ENCODE measurements around the gene WASF3. TPM values are rescaled to one million over a fixed set of nuclear protein-coding genes. Genes with fewer than 3 reads are reported as not detected.

The WASF3 gene
- total RNA-seq, 1 donor from 2014 or later: 15.8 TPM

GRCh38 chr13:26589754-26590153 is 32.3 kb downstream of the WASF3 start:
- DNase-seq (ENCODE audit: low read depth in 2 of 2): peak; percentile 26 to 94

GRCh38 chr13:26590379-26590778 is 32.9 kb downstream of the WASF3 start:
- no peak for DNase-seq (ENCODE audit: low read depth in 2 of 2)

DNA sequence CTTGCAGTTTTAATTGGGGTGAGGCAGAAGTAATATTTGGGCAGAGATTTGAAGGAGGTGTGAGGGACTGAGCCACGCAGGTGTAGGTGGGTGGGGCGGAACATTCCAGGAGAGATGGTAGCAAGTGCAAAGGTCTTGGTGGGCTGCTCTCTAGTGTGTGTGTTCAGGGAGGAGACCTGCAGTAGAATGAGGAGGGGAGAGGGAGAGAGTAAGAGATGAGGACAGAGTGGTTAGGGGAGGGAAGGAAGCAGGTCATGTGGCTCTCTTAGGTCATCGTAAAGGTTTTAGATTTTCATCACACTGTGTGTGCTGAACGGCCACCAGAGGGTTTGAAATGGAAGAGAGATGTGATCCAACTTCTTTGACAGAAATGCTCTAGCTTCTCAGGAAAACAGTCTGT is 33.5 kb downstream of the WASF3 start:
- peak in 1 of 2 donors; percentile 72 for DNase-seq (ENCODE audit: low read depth in 2 of 2)

DNA sequence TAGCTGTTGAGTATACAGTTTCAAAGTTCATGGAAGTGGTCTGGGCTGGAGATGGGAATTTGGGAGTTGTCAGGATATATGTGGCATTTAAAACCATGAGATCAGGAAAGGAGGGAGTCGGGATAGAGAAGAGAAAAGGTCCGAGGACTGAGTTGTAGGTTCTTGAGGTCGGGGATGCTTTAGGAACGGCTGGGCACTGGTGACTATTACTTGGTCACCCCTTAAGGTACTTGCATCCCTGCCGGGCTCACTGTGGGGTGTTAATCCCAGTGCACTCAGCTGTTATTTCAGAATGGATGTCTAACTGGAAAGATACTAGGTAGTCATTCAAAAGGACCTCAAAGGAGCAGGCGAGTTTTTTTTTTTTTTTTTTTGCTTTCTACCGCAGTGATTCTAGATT is 34.2 kb downstream of the WASF3 start:
- no peak for DNase-seq (ENCODE audit: low read depth in 2 of 2)

GRCh38 chr13:26593661-26594060 is 36.2 kb downstream of the WASF3 start:
- DNase-seq (ENCODE audit: low read depth in 2 of 2): no peak

- DNase-seq (ENCODE audit: low read depth in 2 of 2): no peak
These were observed 36.9 kb downstream of the WASF3 start for GRCh38 chr13:26594363-26594762.

DNA sequence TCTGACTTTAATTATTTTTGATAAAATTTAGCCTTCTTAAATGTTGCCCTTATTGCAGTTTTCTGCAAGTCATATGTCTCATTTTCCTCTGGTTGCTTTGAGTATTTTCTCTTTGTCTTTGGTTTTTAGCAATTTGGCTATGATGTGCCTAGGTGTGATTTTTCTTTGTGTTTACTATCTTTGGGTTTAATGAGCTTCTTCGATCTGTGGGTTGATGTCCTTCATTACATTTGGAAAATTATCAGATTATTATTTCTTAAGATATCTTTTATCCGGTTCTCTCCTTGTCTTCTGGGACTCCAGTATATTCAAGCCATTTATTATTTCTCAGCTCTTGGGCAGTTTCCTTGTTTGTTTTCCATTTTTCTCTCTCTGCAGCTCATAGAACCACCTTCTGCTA is 39.0 kb downstream of the WASF3 start:
- DNase-seq (ENCODE audit: low read depth in 2 of 2): no peak

- DNase-seq (ENCODE audit: low read depth in 2 of 2): no peak
These were observed 41.9 kb downstream of the WASF3 start for GRCh38 chr13:26599403-26599802.

GRCh38 chr13:26599860-26600259 is 42.4 kb downstream of the WASF3 start:
- no peak for DNase-seq (ENCODE audit: low read depth in 2 of 2)

DNA sequence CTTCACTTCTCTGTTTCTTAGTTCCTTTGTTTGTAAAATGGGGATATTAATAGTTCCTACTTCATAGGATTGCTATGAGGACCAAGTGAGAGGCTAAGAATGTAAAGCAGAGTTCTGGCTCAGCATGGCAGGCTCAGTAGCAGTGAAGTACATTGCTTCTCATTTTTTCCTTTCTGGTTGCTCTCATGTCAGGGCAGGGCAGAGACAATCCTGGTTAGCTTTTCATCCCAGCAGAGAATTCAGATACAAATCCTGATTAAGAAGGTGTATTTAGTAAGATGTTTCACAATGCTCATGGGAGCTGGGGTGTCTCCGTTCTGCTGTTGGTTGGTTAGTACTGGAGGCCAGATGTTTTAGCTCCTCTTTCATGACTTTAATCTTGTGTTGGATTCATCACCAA is 42.9 kb downstream of the WASF3 start:
- no peak for DNase-seq (ENCODE audit: low read depth in 2 of 2)

DNA sequence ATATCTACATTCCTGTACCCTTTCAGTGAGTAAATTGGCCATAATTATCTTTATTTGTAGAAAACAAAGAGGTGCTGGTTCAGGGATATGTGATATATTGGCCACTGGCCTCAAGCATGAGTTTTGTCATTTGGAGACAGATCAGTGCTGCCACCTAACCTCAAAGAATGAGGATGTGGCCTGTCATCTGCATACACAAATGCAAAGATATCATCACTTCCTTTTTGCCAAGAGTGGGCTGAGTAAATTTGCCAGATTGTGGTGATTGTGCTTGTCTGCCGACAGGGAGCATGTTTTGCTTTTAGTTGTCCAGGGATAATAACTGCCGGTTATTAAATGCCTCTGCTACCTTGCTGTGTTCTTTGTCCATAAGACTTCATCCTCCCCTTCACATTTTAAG is 44.2 kb downstream of the WASF3 start:
- DNase-seq (ENCODE audit: low read depth in 2 of 2): peak; percentile 88 to 90

DNA sequence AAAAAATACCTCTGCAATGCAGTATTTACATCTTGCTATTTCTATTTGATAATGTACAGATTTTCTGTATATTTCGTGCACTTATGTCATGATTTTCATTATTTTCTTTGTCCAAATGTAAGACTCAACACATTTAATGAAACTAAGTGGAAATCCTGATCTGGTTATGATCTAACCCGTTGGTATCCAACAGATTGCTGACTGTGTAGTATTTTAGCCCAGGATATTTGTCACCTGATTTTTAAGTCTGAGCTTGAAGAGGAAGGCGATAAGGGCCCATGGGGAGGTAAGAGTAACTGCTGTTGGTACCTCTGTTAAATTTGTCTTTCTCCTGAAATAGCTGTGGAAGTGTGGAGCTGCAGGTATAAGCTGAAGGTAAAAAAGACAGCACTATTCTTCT is 45.3 kb downstream of the WASF3 start:
- no peak for DNase-seq (ENCODE audit: low read depth in 2 of 2)

DNA sequence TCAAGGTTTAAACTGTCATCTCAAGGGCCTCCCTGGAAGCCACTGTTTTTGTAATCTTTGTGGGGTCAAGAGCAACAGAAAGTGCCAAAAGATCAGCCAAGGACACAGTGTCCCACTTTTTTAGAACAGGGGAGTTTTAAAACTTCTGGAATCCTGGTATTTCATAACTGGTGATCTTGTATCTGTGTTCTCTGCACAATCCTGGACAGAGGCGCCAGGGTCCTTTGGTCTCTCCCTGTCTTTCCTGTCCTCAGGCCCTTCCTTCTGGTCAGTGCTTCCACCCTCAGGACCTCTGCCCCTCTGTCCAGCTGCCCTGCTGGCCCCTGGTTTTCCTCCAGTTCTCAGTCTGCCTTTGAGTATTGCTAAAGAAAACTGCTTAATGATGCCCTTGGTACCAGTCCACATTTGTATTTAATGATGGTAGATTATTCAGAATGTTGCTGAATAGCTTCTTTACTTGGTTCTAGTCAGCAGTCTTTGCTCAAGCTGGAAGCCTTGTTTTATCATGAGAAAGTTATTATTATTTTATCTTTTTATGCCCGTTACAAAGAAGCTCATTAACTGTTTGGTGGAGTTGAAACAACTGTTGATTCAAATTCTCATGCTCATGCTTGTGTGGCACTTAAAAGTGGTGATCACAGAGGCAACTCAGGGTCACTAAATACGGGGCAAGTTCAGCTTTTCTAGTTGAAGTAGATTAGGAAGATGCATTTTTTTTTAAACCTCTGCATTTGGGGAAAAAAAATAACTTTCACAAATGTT is 47.5 kb downstream of the WASF3 start:
- DNase-seq (ENCODE audit: low read depth in 2 of 2): no peak

DNA sequence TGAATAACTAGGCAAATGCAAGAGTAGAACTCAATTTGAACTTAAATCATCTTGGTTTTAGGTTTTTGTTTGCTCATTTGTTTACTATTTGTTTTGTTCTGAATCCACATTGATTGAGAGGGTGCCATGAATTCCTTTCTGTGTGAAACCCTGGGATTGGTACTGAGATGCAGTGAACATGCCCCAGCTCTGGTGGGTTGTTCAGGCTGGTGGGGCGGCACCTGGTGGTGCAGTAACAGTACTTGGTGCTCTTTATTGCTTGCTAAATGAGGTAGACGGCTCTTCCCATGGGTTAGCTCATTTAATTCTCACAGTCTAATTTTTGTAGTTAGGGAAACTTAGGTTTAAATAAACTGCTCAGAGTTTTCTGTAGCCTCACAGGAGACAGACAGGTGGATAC is 48.4 kb downstream of the WASF3 start:
- DNase-seq (ENCODE audit: low read depth in 2 of 2): peak in 1 of 2 donors; percentile 41

GRCh38 chr13:26606631-26607030 is 49.1 kb downstream of the WASF3 start:
- DNase-seq (ENCODE audit: low read depth in 2 of 2): no peak

DNA sequence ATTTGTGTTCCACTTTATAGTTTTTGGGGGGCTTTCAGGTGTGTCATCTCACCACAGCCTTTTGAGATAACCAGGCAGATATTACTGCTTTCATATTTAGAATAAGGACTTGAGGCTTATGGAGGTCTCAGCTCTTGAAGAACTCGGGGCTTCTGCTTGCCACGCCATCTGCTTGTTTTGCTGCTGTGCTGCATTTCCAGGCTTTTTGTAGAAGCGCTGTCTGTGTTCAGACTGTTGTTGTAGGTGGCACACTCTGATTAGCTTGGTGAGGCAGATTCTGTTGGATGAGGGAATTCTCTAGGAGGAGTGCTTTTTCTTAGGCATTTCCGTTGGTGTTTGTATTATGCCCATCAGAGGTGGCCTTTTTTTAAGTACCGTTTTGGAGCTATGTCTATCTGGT is 57.2 kb downstream of the WASF3 start:
- DNase-seq (ENCODE audit: low read depth in 2 of 2): no peak

DNA sequence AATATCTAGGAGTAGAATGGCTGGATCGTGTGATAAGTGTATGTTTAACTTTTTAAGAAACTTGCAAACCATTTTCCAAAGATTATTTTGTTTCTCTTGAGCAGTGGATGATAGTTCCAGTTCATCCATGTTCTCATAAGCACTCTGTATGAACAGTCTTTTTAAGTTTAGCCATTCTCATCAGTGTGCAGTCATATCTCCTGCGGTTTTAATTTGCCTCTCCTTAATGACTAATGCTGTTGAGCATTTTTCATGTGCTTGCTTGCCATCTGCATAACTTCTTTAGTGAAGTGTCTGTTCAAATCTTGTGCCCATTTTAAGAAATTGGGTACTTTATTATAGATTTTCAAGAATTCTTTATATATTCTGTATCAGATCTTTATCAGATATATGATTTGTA is 58.6 kb downstream of the WASF3 start:
- no peak for DNase-seq (ENCODE audit: low read depth in 2 of 2)

DNA sequence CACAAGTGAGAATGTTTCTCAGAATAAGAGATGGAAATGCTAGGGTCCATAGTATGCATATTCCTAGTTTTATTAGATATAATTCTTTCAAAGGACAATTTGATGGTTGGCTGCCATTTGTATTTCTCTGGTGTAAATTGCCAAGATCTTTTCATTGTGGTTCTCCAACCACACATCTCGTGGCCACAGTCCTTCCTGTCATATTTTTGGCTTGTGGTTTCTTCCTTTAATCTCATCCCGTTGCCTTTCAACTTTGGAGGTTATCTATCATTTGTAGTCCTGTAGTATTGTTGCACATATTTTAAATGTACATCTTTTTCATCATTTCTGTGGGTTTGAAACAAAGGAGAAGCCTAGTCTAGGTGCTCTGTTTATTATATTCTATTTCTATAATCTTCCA is 61.2 kb downstream of the WASF3 start:
- no peak for DNase-seq (ENCODE audit: low read depth in 2 of 2)

GRCh38 chr13:26619358-26619757 is 61.9 kb downstream of the WASF3 start:
- no peak for DNase-seq (ENCODE audit: low read depth in 2 of 2)

- DNase-seq (ENCODE audit: low read depth in 2 of 2): no peak
These were observed 64.4 kb downstream of the WASF3 start for GRCh38 chr13:26621731-26622401.

- no peak for DNase-seq (ENCODE audit: low read depth in 2 of 2)
These were observed 65.6 kb downstream of the WASF3 start for GRCh38 chr13:26623125-26623524.

DNA sequence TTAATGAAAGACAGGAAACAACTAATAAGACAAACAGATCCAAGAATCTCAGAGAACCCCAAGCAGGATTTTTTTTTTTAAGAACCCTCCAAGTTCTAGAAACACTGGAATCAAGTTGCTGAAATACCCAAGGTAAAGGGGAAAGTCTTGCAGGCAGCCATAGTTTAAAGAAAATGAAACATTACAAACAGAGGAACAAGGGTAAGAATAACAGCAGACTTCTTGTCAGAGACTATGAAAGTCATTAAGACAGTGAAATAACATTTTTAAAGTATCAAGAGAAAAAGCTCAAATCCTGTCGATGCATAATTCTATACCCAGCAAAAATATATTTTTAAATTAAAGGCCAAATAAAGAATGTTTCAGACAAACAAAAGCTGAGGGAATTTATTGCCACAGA is 67.1 kb downstream of the WASF3 start:
- no peak for DNase-seq (ENCODE audit: low read depth in 2 of 2)

DNA sequence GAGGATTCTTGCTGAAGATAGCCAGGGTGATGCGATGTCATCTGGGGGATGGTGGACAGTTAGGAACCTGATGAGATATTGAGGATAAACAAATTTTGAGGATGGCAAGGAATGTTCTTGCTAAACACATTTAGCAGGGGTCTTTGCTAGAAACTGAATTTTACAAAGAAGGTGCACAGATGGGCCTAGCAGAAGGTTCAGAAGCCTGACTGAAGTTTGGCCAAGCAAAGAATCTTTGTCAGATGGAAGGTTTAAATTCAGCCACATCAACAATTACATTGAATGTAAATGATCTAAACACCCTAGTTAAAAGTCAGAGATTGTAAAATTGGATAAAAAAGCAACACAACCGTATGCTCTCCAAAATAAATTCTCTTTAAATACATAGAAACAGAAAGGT is 68.8 kb downstream of the WASF3 start:
- no peak for DNase-seq (ENCODE audit: low read depth in 2 of 2)

Data from dermis microvascular lymphatic vessel endothelial cell (primary cell).